GM21423 (cell line): ENCODE results near the gene ZNF616.
"Not testable (repeated sequence)": the region's sequence is repeated elsewhere in the genome, so short reads cannot be mapped to it uniquely, and the experiment has no call there.

ENCODE experiments used
- ATAC-seq: cut with Tn5 transposase; IDR thresholded peaks from one replicate; pipeline ENCODE4 v1.9.1; 2021; ENCODE audit warnings: mild to moderate bottlenecking, moderate library complexity; ENCODE audit not compliant: unreplicated experiment

The ZNF616 gene

GRCh38 chr19:52112624-52113023 is 27.1 kb downstream of the ZNF616 start:
- no peak for ATAC-seq

GRCh38 chr19:52110780-52111179 is 29.0 kb downstream of the ZNF616 start:
- ATAC-seq: no peak

GRCh38 chr19:52102782-52103181 is 37.0 kb downstream of the ZNF616 start:
- ATAC-seq: no peak

- no peak for ATAC-seq
Measured at GRCh38 chr19:52101866-52102562, 37.7 kb downstream of the ZNF616 start.

GRCh38 chr19:52099497-52100138 is 40.1 kb downstream of the ZNF616 start:
- ATAC-seq: no peak

GRCh38 chr19:52096416-52096815 is 43.3 kb downstream of the ZNF616 start:
- not testable (repeated sequence) for ATAC-seq

GRCh38 chr19:52095172-52096014 is 44.3 kb downstream of the ZNF616 start, which contains the start of gene ZNF841:
Gene ZNF841, minus strand, starts transcription at chr19:52095765. Its CDS starts 10,964 bp downstream, at chr19:52084801.
- peak; percentile 92 for ATAC-seq

GRCh38 chr19:52094526-52095130 is 45.1 kb downstream of the ZNF616 start:
- no peak for ATAC-seq

GRCh38 chr19:52086481-52086880 is 53.3 kb downstream of the ZNF616 start:
- ATAC-seq: no peak

- ATAC-seq: no peak
Measured at GRCh38 chr19:52070496-52070895, 69.2 kb downstream of the ZNF616 start.

- no peak for ATAC-seq
Measured at GRCh38 chr19:52069653-52070052, 70.1 kb downstream of the ZNF616 start.

GRCh38 chr19:52066258-52066863 is 73.4 kb downstream of the ZNF616 start:
- ATAC-seq: no peak

GRCh38 chr19:52065399-52065798 is 74.3 kb downstream of the ZNF616 start:
- no peak for ATAC-seq
